GM23338 (cell line): ENCODE measurements around the gene CHRNA3.

Experiments
- CREB1 ChIP-seq: fragments of 250-450 bp; sonication (Bioruptor Pico); IDR thresholded peaks from 2 replicates; pipeline ENCODE4 v1.5.0; 2020; ENCODE audit warnings: low read depth, mild to moderate bottlenecking, moderate library complexity
- CTCF ChIP-seq, 2 experiments: fragments of 200-600 bp in 1 of 2; sonication (generic) in 1 of 2; conservative IDR thresholded peaks; 2 replicates each; pipeline versions ENCODE4 v1.5.1 to v1.6.1; 2016 to 2017; ENCODE audit warnings: antibody characterized with exemption in 2 of 2, low read depth in 2 of 2, mild to moderate bottlenecking in 2 of 2, moderate library complexity in 1 of 2
- ETS1 ChIP-seq: IDR thresholded peaks from 2 replicates; pipeline ENCODE4 v1.6.1; 2016; ENCODE audit warnings: antibody characterized with exemption
- EZH2 ChIP-seq: fragments of 200-600 bp; sonication (generic); IDR thresholded peaks from one replicate; pipeline ENCODE4 v1.8.0; 2017; ENCODE audit warnings: antibody characterized with exemption, mild to moderate bottlenecking, low read depth; ENCODE audit not compliant: unreplicated experiment
- EZH2phosphoT487 ChIP-seq: fragments of 200-600 bp; sonication (generic); IDR thresholded peaks from one replicate; pipeline ENCODE4 v1.8.1; 2018; ENCODE audit warnings: antibody characterized with exemption; ENCODE audit not compliant: unreplicated experiment
- JUNB ChIP-seq: IDR thresholded peaks from one replicate; pipeline ENCODE4 v1.6.1; 2016; ENCODE audit warnings: antibody characterized with exemption; ENCODE audit not compliant: unreplicated experiment
- NANOG ChIP-seq: IDR thresholded peaks from 2 replicates; pipeline ENCODE4 v1.6.1; 2016; ENCODE audit warnings: antibody characterized with exemption, borderline replicate concordance
- POLR2AphosphoS5 ChIP-seq: IDR thresholded peaks from 2 replicates; pipeline ENCODE4 v1.6.1; 2016; ENCODE audit warnings: antibody characterized with exemption, low read depth
- STAT1 ChIP-seq: IDR thresholded peaks from one replicate; pipeline ENCODE4 v1.6.1; 2016; ENCODE audit warnings: antibody characterized with exemption; ENCODE audit not compliant: unreplicated experiment
- ZNF114 ChIP-seq: fragments of 250-450 bp; sonication (Bioruptor Pico); IDR thresholded peaks from 2 replicates; pipeline ENCODE4 v1.5.0; 2020; ENCODE audit warnings: mild to moderate bottlenecking, moderate library complexity
- TF ChIP-seq, protein P1 (sequence below): IDR thresholded peaks from one replicate; pipeline ENCODE4 v1.6.1; 2018; ENCODE audit warnings: antibody characterized with exemption; ENCODE audit not compliant: unreplicated experiment

DNA sequence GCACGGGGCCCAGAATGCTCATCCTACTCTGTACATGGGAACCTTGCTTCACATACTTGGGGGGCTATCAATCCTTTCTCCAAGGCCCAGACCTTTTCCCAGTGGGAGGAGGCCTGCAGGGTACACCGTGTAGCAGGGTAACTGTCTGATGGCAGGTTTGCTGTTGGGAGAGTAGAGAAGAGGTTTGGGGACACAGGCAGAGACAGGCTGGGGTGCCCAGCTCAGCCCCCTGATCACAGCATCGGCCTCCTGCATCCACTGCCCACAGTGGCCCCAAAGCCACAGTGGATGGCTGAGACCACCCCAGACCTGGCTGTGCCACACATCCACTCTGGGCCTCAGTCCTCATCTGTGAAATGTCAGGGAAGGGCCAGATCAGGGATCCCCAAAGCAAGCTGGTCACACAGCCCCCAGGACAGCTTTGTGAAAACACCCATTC is 5.6 kb downstream of the CHRNA3 start:
- TF ChIP-seq CTCF (conservative IDR thresholded peaks at IDR 0.05; ENCODE audit: low read depth in 2 of 2), result no peak
- no peak for TF ChIP-seq POLR2AphosphoS5
- TF ChIP-seq EZH2, result no peak
- TF ChIP-seq, protein P1, sequence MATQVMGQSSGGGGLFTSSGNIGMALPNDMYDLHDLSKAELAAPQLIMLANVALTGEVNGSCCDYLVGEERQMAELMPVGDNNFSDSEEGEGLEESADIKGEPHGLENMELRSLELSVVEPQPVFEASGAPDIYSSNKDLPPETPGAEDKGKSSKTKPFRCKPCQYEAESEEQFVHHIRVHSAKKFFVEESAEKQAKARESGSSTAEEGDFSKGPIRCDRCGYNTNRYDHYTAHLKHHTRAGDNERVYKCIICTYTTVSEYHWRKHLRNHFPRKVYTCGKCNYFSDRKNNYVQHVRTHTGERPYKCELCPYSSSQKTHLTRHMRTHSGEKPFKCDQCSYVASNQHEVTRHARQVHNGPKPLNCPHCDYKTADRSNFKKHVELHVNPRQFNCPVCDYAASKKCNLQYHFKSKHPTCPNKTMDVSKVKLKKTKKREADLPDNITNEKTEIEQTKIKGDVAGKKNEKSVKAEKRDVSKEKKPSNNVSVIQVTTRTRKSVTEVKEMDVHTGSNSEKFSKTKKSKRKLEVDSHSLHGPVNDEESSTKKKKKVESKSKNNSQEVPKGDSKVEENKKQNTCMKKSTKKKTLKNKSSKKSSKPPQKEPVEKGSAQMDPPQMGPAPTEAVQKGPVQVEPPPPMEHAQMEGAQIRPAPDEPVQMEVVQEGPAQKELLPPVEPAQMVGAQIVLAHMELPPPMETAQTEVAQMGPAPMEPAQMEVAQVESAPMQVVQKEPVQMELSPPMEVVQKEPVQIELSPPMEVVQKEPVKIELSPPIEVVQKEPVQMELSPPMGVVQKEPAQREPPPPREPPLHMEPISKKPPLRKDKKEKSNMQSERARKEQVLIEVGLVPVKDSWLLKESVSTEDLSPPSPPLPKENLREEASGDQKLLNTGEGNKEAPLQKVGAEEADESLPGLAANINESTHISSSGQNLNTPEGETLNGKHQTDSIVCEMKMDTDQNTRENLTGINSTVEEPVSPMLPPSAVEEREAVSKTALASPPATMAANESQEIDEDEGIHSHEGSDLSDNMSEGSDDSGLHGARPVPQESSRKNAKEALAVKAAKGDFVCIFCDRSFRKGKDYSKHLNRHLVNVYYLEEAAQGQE, result no peak
- TF ChIP-seq STAT1, result no peak
- TF ChIP-seq CREB1, result no peak
- no peak for TF ChIP-seq ETS1
- no peak for TF ChIP-seq EZH2phosphoT487
- no peak for TF ChIP-seq NANOG
- no peak for TF ChIP-seq JUNB
- TF ChIP-seq ZNF114 (CRISPR knock-in tag), result no peak
